Measurements from ENCODE around the gene CHST12.
"Not testable (repeated sequence)": the region's sequence is repeated elsewhere in the genome, so short reads cannot be mapped to it uniquely, and the experiment has no call there.

- TF ChIP-seq CTCF, POLR2A (IDR thresholded peaks at IDR 0.05): not testable (repeated sequence)
Measured at GRCh38 chr7:2386122-2386521, 17.3 kb upstream of the CHST12 start.

Measured in transverse colon (tissue), 3 donors.